Natural killer cell treated with Interleukin-12 subunit alpha and Interleukin-12 subunit beta and Interleukin-15 and Interleukin-18, amount 100 ng/mL, for 72 hours (primary cell): Measurements from ENCODE around the gene MAMLD1. TPM values are rescaled to one million over a fixed set of nuclear protein-coding genes. Genes with fewer than 3 reads are reported as not detected.

ENCODE experiments used
- ATAC-seq, 2 donors: fragments of 150-1000 bp; cut with Tn5 transposase in 1 of 2; sonication (Bioruptor Pico), chemical (Tn5 transposase) in 1 of 2; 2 replicates each; pipeline ENCODE4 v1.10.0; 2021
- DNase-seq: peaks from one replicate; pipeline ENCODE4 v3.0.0; 2022; ENCODE audit warnings: low spot score
- H3K27ac Mint-ChIP-seq, 2 donors: 1 replicate in 1 of 2; 2 replicates in 1 of 2; pipeline ENCODE4 v1.8.0; 2022; ENCODE audit warnings: mixed read lengths in 2 of 2, mild to moderate bottlenecking in 1 of 2, moderate library complexity in 1 of 2
- H3K27me3 Mint-ChIP-seq, 2 donors: 1 replicate in 1 of 2; 2 replicates in 1 of 2; pipeline ENCODE4 v1.8.0; 2022; ENCODE audit warnings: mixed read lengths in 2 of 2
- H3K36me3 Mint-ChIP-seq: one replicate; pipeline ENCODE4 v1.8.0; 2022; ENCODE audit warnings: mixed read lengths
- H3K4me1 Mint-ChIP-seq, 2 donors: 1 replicate in 1 of 2; 2 replicates in 1 of 2; pipeline ENCODE4 v1.8.0; 2022; ENCODE audit warnings: low read depth in 2 of 2, mixed read lengths in 2 of 2, mild to moderate bottlenecking in 1 of 2
- H3K4me3 Mint-ChIP-seq: one replicate; pipeline ENCODE4 v1.8.0; 2022; ENCODE audit warnings: mixed read lengths
- H3K9me3 Mint-ChIP-seq: 2 replicates; pipeline ENCODE4 v1.8.0; 2022; ENCODE audit warnings: mixed read lengths
- total RNA-seq, 2 donors: library from RNA; stranded (reverse); gene quantifications; one replicate each; pipeline ENCODE4 v1.2.3, GENCODE V29; 2022

The MAMLD1 gene
- total RNA-seq, 2 donors from 2014 or later = 2.0 to 3.5 TPM

DNA sequence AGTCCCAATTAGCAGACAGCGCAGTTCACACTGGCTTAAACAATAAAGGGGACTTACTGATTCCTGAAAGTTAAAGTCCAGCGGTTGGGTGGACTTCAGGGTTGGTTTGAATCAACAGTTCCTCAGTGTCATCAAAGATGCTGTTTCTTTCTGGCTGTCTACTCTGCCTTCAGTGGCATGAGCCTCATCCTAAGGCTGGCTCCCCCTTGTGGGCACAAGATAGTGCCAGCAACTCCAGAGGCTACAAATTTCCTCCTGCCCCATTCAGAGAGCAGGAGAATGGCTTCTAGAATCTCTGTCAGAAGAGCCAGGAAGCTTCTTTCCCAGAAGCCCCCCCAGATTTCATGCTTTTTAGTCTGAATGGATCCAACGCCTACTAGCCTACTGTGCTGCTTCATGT is 122.9 kb downstream of the MAMLD1 start:
- Mint-ChIP-seq H3K9me3 (no peaks in the 10 kb centered on the region), H3K4me1 (peaks cover 25% of the 10 kb centered on the region in 2 donors), H3K36me3 (no peaks in the 10 kb centered on the region), H3K27ac (no peak overlapping the region), H3K27me3 (peaks cover 0 to 10% of the 10 kb centered on the region in 2 donors), H3K4me3 (no peak overlapping the region)
- DNase-seq = no peak
- ATAC-seq = peak in 1 of 2 donors; percentile 49

DNA sequence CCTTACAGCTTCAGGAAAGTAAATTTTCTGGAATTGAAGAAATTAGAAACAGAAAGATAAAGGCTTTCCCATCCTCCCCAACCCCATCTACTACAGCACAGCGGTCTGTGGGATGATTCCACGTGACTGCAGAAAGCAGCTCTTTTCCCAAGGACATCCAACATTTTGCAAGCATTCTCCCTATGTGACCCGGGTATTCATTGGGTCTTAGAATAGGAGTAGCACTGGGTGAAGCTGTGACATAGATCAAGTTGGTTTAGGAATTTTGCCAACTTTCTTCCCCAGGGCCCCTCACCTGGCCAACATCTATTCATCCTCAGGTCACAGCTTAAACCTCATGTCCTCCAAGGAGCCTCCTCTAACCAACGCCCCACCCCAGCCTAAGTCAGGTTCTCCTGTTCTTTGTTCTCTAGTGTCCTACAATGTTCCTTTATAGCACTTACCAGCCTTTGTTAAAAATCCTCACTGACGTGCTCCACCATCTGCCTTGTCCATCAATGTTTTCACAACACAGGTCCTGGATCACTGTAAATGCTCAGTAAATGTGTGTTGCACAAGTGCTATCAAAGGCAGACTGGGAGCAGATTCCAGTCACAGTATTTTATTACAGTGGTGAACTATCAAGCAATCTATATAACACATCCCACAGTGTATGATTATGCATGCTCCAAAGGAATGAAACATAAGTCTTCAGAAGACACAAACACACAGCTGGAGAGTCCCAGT is 124.4 kb downstream of the MAMLD1 start:
- Mint-ChIP-seq H3K27me3 (peaks cover 0 to 8% of the 10 kb centered on the region in 2 donors), H3K4me1 (peaks cover 10 to 14% of the 10 kb centered on the region in 2 donors), H3K4me3 (no peak overlapping the region), H3K9me3 (no peaks in the 10 kb centered on the region), H3K27ac (no peak overlapping the region), H3K36me3 (no peaks in the 10 kb centered on the region)
- DNase-seq (no peak), ATAC-seq (no peak)

DNA sequence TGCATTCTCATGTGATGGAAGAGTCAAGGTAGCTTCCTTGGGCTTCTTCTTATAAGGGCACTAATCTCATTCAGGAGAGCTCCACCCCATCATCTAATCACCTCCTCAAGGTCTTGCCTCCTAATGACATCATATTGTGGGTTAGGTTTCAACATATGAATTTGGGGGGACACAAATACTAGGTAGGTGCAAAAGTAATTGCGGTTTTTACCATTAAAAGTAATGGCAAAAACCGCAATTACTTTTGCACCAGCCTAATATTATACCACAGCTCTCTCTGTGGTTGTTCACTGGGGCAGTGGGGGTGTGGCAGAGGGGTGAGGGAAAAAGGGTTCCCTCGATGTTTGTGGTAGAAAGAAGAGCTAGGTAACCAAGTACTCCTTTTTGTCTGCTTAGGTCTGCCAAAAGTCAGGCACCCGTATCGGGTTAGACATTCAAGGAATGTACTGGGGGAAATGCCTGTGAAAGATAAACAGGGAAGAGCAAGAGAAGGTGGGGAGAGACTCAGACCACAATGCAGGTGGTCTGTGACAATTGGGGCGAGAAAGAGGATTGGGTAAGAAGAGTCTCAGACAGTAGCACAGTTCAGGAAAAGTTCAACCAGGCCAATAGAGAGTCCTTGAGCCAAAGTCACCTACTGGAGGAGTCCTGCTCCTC is 126.4 kb downstream of the MAMLD1 start:
- no peak overlapping the region for H3K4me3 Mint-ChIP-seq
- no peak for ATAC-seq
- peaks cover 0 to 11% of the 10 kb centered on the region in 2 donors for H3K27me3 Mint-ChIP-seq
- H3K27ac Mint-ChIP-seq = no peak overlapping the region
- H3K4me1 Mint-ChIP-seq = peaks cover 0 to 6% of the 10 kb centered on the region in 2 donors
- no peaks in the 10 kb centered on the region for H3K36me3 Mint-ChIP-seq
- H3K9me3 Mint-ChIP-seq = no peaks in the 10 kb centered on the region
- DNase-seq = peak; percentile 26

DNA sequence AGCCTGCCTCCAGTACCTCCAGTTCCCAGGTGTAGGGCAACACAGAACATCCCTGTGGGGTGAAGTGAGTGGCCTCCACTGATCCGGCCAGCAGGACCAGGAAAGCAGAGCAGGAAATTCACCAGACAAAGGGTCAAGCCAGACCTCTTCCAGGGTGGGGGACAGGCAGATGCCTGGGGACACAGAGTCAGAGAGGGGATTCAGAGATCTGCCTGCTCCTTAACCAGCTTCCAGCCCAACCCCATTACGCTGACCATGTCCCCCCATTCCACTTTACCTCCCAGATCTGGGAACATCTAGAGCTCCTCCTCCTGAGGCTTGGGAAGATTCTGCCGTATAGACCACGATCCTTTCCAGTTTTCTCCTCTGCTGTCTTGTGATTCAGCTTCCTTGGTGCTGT is 132.4 kb downstream of the MAMLD1 start:
- no peak for ATAC-seq
- H3K27ac Mint-ChIP-seq = no peak overlapping the region
- no peaks in the 10 kb centered on the region for H3K9me3 Mint-ChIP-seq
- DNase-seq = peak; percentile 5
- no peaks in the 10 kb centered on the region for H3K36me3 Mint-ChIP-seq
- H3K4me1 Mint-ChIP-seq = no peaks in the 10 kb centered on the region
- no peak overlapping the region for H3K4me3 Mint-ChIP-seq
- peaks cover 0 to 18% of the 10 kb centered on the region in 2 donors for H3K27me3 Mint-ChIP-seq

DNA sequence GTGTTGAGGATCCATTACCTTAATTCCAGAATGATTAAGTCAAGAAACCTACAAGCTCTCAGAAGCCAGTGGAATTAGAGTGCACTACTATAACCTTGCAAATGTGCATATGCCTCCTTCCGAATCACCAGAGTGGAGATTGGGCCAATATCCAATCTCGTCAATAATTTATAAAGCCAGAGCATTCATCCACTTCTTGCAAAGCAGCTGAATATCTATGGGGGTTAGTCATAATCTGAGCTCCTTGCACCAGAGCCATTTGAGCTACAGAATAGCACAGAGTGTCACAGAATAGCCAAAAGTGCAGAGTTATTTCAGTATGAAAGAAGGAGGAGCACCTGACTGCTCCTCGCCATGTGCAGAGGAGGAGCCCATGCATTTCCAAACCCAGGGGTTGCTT is 136.1 kb downstream of the MAMLD1 start:
- Mint-ChIP-seq H3K36me3 (no peaks in the 10 kb centered on the region), H3K4me3 (no peak overlapping the region), H3K9me3 (no peaks in the 10 kb centered on the region), H3K27ac (no peak overlapping the region), H3K4me1 (no peaks in the 10 kb centered on the region), H3K27me3 (peaks cover 0 to 16% of the 10 kb centered on the region in 2 donors)
- DNase-seq = no peak
- ATAC-seq = no peak

DNA sequence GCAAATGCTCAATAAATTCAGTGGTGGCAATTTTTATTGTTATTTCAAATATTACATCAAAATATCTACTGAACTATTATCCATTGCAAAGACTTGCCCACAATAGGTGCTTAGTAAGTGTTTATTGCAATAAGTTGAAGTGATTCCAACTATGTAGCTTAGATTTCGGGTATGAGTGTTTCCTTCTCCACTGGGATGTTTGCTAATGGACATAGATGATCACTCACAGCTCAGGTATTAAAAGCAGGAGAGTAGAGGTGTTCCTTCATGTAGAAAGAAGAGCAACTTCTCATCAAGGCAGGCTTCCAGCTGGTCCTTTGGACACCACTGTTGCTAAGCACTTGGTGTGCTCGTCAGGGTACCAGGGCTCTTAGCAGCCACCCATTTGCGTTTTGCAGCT is 139.0 kb downstream of the MAMLD1 start:
- no peaks in the 10 kb centered on the region for H3K4me1 Mint-ChIP-seq
- peaks cover 0 to 12% of the 10 kb centered on the region in 2 donors for H3K27me3 Mint-ChIP-seq
- no peaks in the 10 kb centered on the region for H3K9me3 Mint-ChIP-seq
- no peaks in the 10 kb centered on the region for H3K36me3 Mint-ChIP-seq
- ATAC-seq (no peak), DNase-seq (no peak)
- no peak overlapping the region for H3K4me3 Mint-ChIP-seq
- H3K27ac Mint-ChIP-seq = no peak overlapping the region

DNA sequence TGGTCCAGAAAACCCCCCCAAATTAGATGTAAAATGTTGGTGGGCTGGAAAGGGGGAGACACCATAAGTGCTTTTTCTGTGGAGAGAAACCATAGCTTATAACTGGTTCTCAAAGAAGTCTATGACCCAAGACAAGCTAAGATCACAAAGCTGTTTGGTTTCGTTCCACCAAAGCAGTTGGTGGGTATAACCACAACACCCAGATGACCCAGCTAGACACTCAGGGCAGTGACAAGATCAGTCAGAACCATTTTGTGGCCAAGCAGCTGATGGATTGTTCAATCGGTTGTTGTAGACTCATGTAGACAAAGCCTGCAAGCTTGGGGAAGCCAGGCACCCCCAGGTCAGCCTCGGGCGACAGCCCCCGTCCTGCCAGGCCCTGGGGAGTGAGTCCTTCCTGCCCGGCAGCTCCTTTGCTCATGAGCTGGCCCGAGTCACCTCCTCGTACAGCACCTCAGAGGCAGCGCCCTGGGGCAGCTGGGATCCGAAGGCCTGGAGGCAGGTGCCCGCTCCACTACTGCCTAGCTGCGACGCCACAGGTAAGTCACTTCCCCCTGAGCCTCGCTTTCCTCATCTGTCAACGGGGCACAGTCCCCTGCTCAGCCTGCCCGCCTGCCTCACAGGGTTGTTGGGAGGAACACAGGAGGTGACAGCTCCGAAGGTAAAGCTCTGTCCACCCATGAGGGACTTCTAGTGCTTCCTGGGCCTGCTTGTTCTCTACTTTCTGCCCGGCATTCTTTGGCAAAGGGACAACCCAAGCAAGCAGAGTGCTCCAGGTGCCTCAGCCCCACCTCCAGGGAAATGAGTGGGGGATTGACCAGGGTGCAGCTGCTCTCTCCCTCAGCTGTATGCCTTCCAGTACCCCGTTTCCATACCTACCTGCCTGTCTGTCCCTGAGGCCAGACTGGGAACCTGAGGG is 140.1 kb downstream of the MAMLD1 start:
- H3K9me3 Mint-ChIP-seq = no peaks in the 10 kb centered on the region
- ATAC-seq (peak in 1 of 2 donors; percentile 41), DNase-seq (peak; percentile 59)
- no peak overlapping the region for H3K4me3 Mint-ChIP-seq
- H3K27me3 Mint-ChIP-seq = peaks cover 0 to 18% of the 10 kb centered on the region in 2 donors
- no peaks in the 10 kb centered on the region for H3K4me1 Mint-ChIP-seq
- H3K36me3 Mint-ChIP-seq = no peaks in the 10 kb centered on the region
- no peak overlapping the region for H3K27ac Mint-ChIP-seq

DNA sequence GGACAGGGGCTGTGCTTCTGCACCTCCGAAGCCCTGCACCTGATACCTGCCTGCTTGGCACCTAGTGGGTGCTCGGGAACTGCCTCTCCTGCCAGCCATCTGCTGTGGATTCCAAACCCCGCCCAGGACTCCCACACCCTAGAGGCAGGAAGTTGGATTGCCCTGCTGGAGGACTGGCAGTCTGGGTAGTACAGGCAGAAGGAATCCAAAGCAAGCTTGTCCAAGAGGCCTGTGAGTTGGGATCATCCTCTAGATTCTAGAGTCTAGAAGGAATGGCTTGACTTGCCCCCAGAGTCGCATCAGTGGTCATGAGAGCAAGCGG is 140.7 kb downstream of the MAMLD1 start:
- no peaks in the 10 kb centered on the region for H3K36me3 Mint-ChIP-seq
- peaks cover 0 to 16% of the 10 kb centered on the region in 2 donors for H3K27me3 Mint-ChIP-seq
- H3K27ac Mint-ChIP-seq = no peak overlapping the region
- no peaks in the 10 kb centered on the region for H3K9me3 Mint-ChIP-seq
- no peak overlapping the region for H3K4me3 Mint-ChIP-seq
- peak; percentile 37 for DNase-seq
- H3K4me1 Mint-ChIP-seq = no peaks in the 10 kb centered on the region
- no peak for ATAC-seq

DNA sequence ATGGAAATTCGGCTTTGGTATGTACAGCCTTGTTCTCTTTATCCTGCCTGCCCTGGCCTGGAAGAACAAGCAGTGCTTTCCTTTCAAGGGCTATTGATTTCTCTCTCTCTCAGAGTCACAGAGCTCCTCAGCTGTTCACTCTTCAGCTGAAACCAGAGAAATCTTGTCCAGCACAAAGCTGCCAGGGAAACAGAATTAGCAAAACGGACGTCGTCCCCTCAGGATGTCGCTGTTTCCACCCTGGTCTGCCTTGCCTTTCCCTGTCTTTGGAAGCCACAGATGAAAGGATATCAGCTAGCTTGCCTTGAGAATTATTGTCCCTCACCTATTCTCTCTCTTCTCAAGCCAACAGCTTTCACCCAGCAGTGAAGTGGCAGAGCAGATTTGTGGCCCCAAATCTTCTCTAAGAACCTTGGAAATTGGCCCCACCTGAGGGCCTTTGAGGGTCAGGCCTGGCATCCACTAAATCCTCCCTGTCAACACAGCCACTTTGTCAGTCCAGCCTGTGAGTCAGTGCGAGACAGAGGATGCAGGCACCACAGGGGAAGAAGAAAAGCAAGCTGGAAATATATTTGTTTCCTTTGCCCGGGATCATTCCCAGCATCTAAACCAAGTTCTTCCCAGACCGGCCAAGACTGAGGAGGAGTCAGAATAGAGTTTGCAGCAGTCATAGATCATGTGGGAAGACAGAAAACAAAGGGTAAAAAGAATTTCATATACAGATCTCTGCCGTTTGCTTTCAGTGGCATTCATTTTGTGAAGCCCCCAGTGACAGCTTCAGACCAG is 141.5 kb downstream of the MAMLD1 start:
- peak; percentile 12 for DNase-seq
- no peak for ATAC-seq
- peaks cover 0 to 14% of the 10 kb centered on the region in 2 donors for H3K27me3 Mint-ChIP-seq
- H3K9me3 Mint-ChIP-seq = no peaks in the 10 kb centered on the region
- H3K27ac Mint-ChIP-seq = no peak overlapping the region
- H3K36me3 Mint-ChIP-seq = no peaks in the 10 kb centered on the region
- no peak overlapping the region for H3K4me3 Mint-ChIP-seq
- H3K4me1 Mint-ChIP-seq = no peaks in the 10 kb centered on the region

DNA sequence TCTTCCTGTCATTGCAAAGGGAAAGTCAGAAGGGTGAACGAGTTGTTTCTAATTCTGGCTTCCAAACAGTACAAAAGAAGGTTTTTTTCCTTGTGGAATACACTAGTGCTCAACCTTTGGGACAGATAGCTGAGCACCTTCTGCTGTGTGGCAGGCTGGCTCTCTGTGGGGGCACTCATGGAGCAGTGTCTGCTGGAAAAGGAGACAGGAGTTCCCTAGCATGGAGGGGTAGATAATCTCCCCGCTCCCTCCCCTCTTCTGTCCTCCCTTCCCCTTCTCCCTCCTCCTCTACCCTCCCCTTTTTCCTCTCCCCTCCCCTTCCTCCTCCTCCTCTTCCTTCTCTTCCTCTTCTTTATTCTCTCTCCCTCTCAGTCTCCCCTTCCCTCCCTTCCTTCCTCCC is 142.9 kb downstream of the MAMLD1 start:
- no peaks in the 10 kb centered on the region for H3K9me3 Mint-ChIP-seq
- ATAC-seq (no peak), DNase-seq (no peak)
- no peak overlapping the region for H3K27ac Mint-ChIP-seq
- H3K27me3 Mint-ChIP-seq = peaks cover 0 to 11% of the 10 kb centered on the region in 2 donors
- H3K36me3 Mint-ChIP-seq = no peaks in the 10 kb centered on the region
- H3K4me3 Mint-ChIP-seq = no peak overlapping the region
- H3K4me1 Mint-ChIP-seq = no peaks in the 10 kb centered on the region

DNA sequence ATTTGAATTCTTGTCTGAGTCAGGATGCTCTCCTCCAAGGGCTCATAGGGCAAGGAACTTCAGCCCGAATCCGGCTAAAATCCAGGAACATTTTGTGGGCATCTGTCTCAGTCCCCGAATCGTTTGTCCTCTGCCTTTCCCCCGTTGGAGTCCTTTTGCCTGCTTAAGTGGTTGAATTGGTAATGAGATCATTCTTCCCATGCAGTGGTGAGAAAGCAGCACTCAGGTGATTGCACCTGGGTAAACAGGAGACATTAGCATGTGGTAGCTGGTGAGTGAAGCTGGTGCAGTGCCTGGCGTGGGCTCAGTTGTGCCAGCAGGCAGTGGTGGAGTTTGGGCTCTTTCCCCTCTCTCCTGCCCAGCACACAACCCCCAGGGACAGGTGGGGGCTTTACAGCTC is 143.4 kb downstream of the MAMLD1 start:
- DNase-seq = no peak
- H3K27me3 Mint-ChIP-seq = peaks cover 0 to 11% of the 10 kb centered on the region in 2 donors
- no peak overlapping the region for H3K27ac Mint-ChIP-seq
- H3K9me3 Mint-ChIP-seq = no peaks in the 10 kb centered on the region
- H3K36me3 Mint-ChIP-seq = no peaks in the 10 kb centered on the region
- no peaks in the 10 kb centered on the region for H3K4me1 Mint-ChIP-seq
- no peak overlapping the region for H3K4me3 Mint-ChIP-seq
- no peak for ATAC-seq

DNA sequence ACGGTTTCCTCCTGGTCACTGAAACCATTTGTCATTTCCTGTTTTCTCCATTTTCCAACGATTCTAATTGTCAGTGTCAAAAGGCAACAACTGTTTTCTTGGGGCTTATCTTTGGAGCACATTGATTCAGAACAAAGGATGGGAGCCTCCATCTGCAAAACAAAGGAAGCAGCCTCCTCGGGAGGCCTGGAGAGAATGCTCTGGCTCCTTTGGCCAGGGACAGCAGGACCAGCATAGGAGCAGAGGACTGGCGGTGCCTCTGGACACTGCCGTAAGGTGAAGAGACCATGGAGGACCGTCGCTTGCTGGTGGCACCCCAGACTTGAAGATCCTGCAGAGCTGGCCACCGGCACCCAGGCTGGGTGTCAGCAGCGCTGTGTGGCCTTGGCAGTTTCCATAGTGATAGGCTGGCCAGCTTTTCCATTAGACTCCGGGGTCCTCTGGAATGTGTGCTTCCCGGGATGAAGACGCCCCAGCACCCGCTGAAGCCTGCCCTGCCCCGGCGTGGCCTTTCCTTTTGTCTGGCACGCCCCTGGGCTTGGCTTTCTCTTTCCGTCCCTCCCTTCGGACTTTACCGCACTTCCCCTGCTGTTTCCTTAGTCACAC is 144.2 kb downstream of the MAMLD1 start:
- H3K4me1 Mint-ChIP-seq = no peaks in the 10 kb centered on the region
- peaks cover 0 to 11% of the 10 kb centered on the region in 2 donors for H3K27me3 Mint-ChIP-seq
- H3K27ac Mint-ChIP-seq = no peak overlapping the region
- DNase-seq (peak; percentile 38), ATAC-seq (no peak)
- H3K36me3 Mint-ChIP-seq = no peaks in the 10 kb centered on the region
- no peak overlapping the region for H3K4me3 Mint-ChIP-seq
- H3K9me3 Mint-ChIP-seq = no peaks in the 10 kb centered on the region

DNA sequence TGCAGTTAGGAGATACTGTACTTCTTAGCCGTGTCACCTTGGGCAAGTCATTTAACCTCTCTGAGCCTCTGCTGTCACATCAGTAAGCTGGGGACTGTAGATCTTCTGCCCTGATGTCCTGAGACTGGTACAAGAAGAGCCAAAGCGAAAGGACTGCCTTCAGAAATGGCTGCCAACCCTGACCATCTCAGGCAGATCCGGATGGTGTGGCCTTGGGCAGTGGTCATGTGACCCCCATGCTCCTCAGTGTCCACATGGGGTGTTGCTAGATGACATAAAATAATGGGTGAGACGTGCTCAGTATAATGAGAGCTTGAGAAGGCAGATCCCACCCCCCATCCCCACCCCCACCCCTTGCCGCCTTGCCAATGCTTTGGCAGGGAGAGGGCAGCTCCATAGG is 144.9 kb downstream of the MAMLD1 start:
- Mint-ChIP-seq H3K27me3 (peaks cover 0 to 11% of the 10 kb centered on the region in 2 donors), H3K27ac (no peak overlapping the region), H3K9me3 (no peaks in the 10 kb centered on the region), H3K4me1 (no peaks in the 10 kb centered on the region), H3K36me3 (no peaks in the 10 kb centered on the region), H3K4me3 (no peak overlapping the region)
- ATAC-seq (no peak), DNase-seq (no peak)
